ENCODE measurements around the gene ITGA1. TPM values are rescaled to one million over a fixed set of nuclear protein-coding genes. Genes with fewer than 3 reads are reported as not detected.

The ITGA1 gene
- total and polyA plus RNA-seq, 4 donors = 24.2 to 187 (median 48.5) TPM

- no peak for DNase-seq (ENCODE audit: low spot score)
- Histone ChIP-seq H3K9ac (ENCODE audit: low read depth in 1 of 2, low read length in 2 of 2) (no peak overlapping the region), H3K27me3 (ENCODE audit: control insufficient read depth in 4 of 4, insufficient read depth in 4 of 4, low read length in 3 of 4) (no peaks in the 10 kb centered on the region), H3K36me3 (ENCODE audit: control insufficient read depth in 4 of 4, insufficient read depth in 3 of 4, low read depth in 1 of 4, low read length in 3 of 4) (no peaks in the 10 kb centered on the region), H3K9me3 (ENCODE audit: control insufficient read depth in 4 of 4, low read length in 3 of 4) (peaks cover 0 to 8% (median 2%) of the 10 kb centered on the region in 4 donors), H3K27ac (ENCODE audit: low read depth in 1 of 2, low read length in 2 of 2) (no peak overlapping the region), H3K4me1 (ENCODE audit: control insufficient read depth in 4 of 4, insufficient read depth in 4 of 4, low read length in 3 of 4) (no peaks in the 10 kb centered on the region), H3K4me3 (ENCODE audit: low read depth in 1 of 3, low read length in 3 of 3) (no peak overlapping the region)
- TF ChIP-seq CTCF (IDR thresholded peaks at IDR 0.05; ENCODE audit: low read depth, low read length, missing input control) (no peak), NR2F2 (IDR thresholded peaks at IDR 0.05) (no peak), JUND (IDR thresholded peaks at IDR 0.05) (no peak), EGR1 (IDR thresholded peaks at IDR 0.05; ENCODE audit: low read depth in 2 of 2) (no peak), MAX (IDR thresholded peaks at IDR 0.05) (no peak), ATF3 (IDR thresholded peaks at IDR 0.05) (no peak), RAD21 (IDR thresholded peaks at IDR 0.05) (no peak), YY1 (IDR thresholded peaks at IDR 0.05) (no peak), GABPA (IDR thresholded peaks at IDR 0.05 in 1 of 2, conservative IDR thresholded peaks at IDR 0.05 in 1 of 2) (no peak), SP1 (IDR thresholded peaks at IDR 0.05) (no peak), ZBTB33 (IDR thresholded peaks at IDR 0.05) (no peak), HNF4A (conservative IDR thresholded peaks at IDR 0.05) (no peak)
- WGBS = 86% methylated on average over 4 of the region's 4 CpGs
These were observed 193.8 kb downstream of the ITGA1 start for GRCh38 chr5:52981507-52981906.

- Histone ChIP-seq H3K4me3 (ENCODE audit: low read depth in 1 of 3, low read length in 3 of 3) (no peak overlapping the region), H3K9me3 (ENCODE audit: control insufficient read depth in 4 of 4, low read length in 3 of 4) (no peaks in the 10 kb centered on the region), H3K36me3 (ENCODE audit: control insufficient read depth in 4 of 4, insufficient read depth in 3 of 4, low read depth in 1 of 4, low read length in 3 of 4) (no peaks in the 10 kb centered on the region), H3K4me1 (ENCODE audit: control insufficient read depth in 4 of 4, insufficient read depth in 4 of 4, low read length in 3 of 4) (peaks cover 0 to 4% (median 0%) of the 10 kb centered on the region in 4 donors), H3K27ac (ENCODE audit: low read depth in 1 of 2, low read length in 2 of 2) (no peak overlapping the region), H3K27me3 (ENCODE audit: control insufficient read depth in 4 of 4, insufficient read depth in 4 of 4, low read length in 3 of 4) (no peaks in the 10 kb centered on the region), H3K9ac (ENCODE audit: low read depth in 1 of 2, low read length in 2 of 2) (no peak overlapping the region)
- WGBS = 55% methylated on average over 3 of the region's 3 CpGs
- TF ChIP-seq CTCF (IDR thresholded peaks at IDR 0.05; ENCODE audit: low read depth, low read length, missing input control) (no peak), YY1 (IDR thresholded peaks at IDR 0.05) (no peak), JUND (IDR thresholded peaks at IDR 0.05) (no peak), RXRA (IDR thresholded peaks at IDR 0.05) (no peak), TAF1 (conservative IDR thresholded peaks at IDR 0.05) (no peak), GABPA (IDR thresholded peaks at IDR 0.05 in 1 of 2, conservative IDR thresholded peaks at IDR 0.05 in 1 of 2) (no peak), REST (IDR thresholded peaks at IDR 0.05) (no peak), HNF4A (conservative IDR thresholded peaks at IDR 0.05) (no peak), ZBTB33 (IDR thresholded peaks at IDR 0.05) (no peak), MAX (IDR thresholded peaks at IDR 0.05) (no peak), EGR1 (IDR thresholded peaks at IDR 0.05; ENCODE audit: low read depth in 2 of 2) (no peak), NR2F2 (IDR thresholded peaks at IDR 0.05) (no peak)
- no peak for DNase-seq (ENCODE audit: low spot score)
These were observed 196.3 kb downstream of the ITGA1 start for GRCh38 chr5:52983731-52984636.

Data from liver (tissue), 9 donors.